ENCODE measurements around the gene CADM2. TPM values are rescaled to one million over a fixed set of nuclear protein-coding genes. Genes with fewer than 3 reads are reported as not detected.

CADM2 gene
- total RNA-seq, 8 experiments from 2014 or later, result 0.15 to 19.2 (median 4.8) TPM

DNA sequence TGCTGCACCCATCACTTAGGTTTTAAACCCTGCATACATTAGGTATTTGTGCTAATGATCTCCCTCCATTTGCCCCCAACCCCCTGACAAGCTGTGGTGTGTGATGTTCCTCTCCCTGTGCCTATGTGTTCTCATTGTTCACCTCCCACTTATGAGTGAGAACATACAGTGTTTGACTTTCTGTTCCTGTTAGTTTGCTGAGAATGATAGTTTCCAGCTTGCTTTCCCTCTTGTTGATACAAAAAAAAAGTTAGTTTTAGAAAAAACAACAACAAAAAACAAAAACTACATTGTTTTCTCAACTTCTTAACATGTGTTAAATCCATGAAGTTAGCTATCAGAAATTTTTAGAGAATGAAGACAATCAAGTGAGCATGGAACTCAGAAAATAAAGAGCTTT, 1079.1 kb downstream of the CADM2 start:
- no peak for ATAC-seq (replicated peaks in 6 of 8)
- no peak overlapping the region for H3K4me3 ChIP-seq
- in situ Hi-C loops (cut with MboI; ENCODE audit: low pct_unique_long_range_greater_than_20kb in 2 of 9, low sequenced_read_pairs in 9 of 9, unreplicated experiment in 9 of 9), result no loop called here

GRCh38 chr3:86046436-86047136, 1087.8 kb downstream of the CADM2 start:
- H3K27ac ChIP-seq, result no peak overlapping the region
- H3K4me1 ChIP-seq (replicated peaks in 1 of 2), result no peaks in the 10 kb centered on the region
- WGBS, 10 experiments, result 0 to 95% (median 76%) methylated on average over 2 to 6 of the region's 6 CpGs
- H3K4me3 ChIP-seq, result no peak overlapping the region
- in situ Hi-C loops (cut with MboI; ENCODE audit: low pct_unique_long_range_greater_than_20kb in 2 of 9, low sequenced_read_pairs in 9 of 9, unreplicated experiment in 9 of 9), result no loop called here
- ATAC-seq (replicated peaks in 6 of 8), result no peak

More for the DNA sequence above, 1079.1 kb downstream of the CADM2 start:
- Histone ChIP-seq H3K4me1 (replicated peaks in 1 of 2) (no peaks in the 10 kb centered on the region), H3K27ac (no peak overlapping the region)

GRCh38 chr3:86047161-86047560, 1088.4 kb downstream of the CADM2 start:
- WGBS, 10 experiments, result 0 to 60% (median 30%) methylated on average over 1 of the region's 1 CpG; no CpG with 5 or more reads in 2 of the 10 experiments
- ATAC-seq (replicated peaks in 6 of 8), result no peak
- H3K4me3 ChIP-seq, result no peak overlapping the region
- no peaks in the 10 kb centered on the region for H3K4me1 ChIP-seq (replicated peaks in 1 of 2)
- H3K27ac ChIP-seq, result no peak overlapping the region
- in situ Hi-C loops (cut with MboI; ENCODE audit: low pct_unique_long_range_greater_than_20kb in 2 of 9, low sequenced_read_pairs in 9 of 9, unreplicated experiment in 9 of 9), result no loop called here

DNA sequence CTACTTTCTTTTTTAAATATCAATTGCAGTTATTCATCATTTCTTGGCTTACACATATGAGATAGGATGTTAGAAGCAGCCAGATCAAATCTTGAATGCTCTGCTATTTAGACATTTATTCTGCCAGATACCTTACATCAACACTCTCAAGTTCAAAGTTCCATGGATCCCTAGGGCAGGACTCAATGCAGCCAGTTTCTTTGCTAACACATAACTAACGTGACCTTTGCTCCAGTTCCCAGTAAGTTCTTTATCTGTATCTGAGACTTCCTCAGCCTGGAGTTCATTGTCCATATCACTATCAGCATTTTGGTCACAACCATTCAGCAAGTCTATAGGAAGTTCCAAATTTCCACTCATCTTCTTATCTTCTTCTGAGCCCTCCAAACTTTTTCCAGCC, 1092.3 kb downstream of the CADM2 start:
- 0 to 100% (median 77%) methylated on average over 1 of the region's 1 CpG; no CpG with 5 or more reads in 2 of the 10 experiments for WGBS, 10 experiments
- in situ Hi-C loops (cut with MboI; ENCODE audit: low pct_unique_long_range_greater_than_20kb in 2 of 9, low sequenced_read_pairs in 9 of 9, unreplicated experiment in 9 of 9), result no loop called here
- no peak for ATAC-seq (replicated peaks in 6 of 8)
- Histone ChIP-seq H3K4me3 (no peak overlapping the region), H3K4me1 (replicated peaks in 1 of 2) (no peaks in the 10 kb centered on the region), H3K27ac (no peak overlapping the region)

GRCh38 chr3:86056032-86056431, 1097.2 kb downstream of the CADM2 start:
- ATAC-seq (replicated peaks in 6 of 8), result no peak
- WGBS, 10 experiments, result 6 to 100% (median 80%) methylated on average over 1 to 4 of the region's 4 CpGs; no CpG with 5 or more reads in 1 of the 10 experiments
- in situ Hi-C loops (cut with MboI; ENCODE audit: low pct_unique_long_range_greater_than_20kb in 2 of 9, low sequenced_read_pairs in 9 of 9, unreplicated experiment in 9 of 9), result no loop called here
- no peak overlapping the region for H3K4me3 ChIP-seq
- no peak overlapping the region for H3K27ac ChIP-seq
- peaks cover 0 to 9% of the 10 kb centered on the region in 2 donors for H3K4me1 ChIP-seq (replicated peaks in 1 of 2)

- H3K4me3 ChIP-seq, result no peak overlapping the region
- in situ Hi-C loops (cut with MboI; ENCODE audit: low pct_unique_long_range_greater_than_20kb in 2 of 9, low sequenced_read_pairs in 9 of 9, unreplicated experiment in 9 of 9), result no loop called here
- ATAC-seq (replicated peaks in 6 of 8), result peak in 2 of 8 experiments; percentile 37 to 38
- 47 to 100% (median 83%) methylated on average over 1 to 5 of the region's 5 CpGs for WGBS, 10 experiments
- no peak overlapping the region for H3K27ac ChIP-seq
- H3K4me1 ChIP-seq (replicated peaks in 1 of 2), result peaks cover 0 to 9% of the 10 kb centered on the region in 2 donors
These were observed 1098.2 kb downstream of the CADM2 start for GRCh38 chr3:86056962-86057361.

DNA sequence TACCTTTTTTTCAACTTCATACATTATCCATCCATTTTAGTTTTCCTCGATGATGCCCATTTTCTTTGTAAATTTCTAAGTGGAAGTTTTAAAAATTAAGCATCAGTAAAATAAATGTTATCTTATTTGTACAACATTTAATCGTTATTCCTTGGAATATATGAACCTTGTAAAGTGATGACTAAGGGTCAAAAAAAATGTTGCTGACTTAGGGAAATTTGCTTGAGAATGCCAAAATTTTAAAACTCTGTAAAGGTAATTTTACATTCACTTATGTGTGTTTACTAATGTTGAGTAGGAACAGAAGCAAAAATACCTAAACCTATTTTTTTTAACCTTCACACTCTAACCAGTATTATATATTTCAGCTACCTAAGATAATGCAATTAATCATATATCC, 1115.0 kb downstream of the CADM2 start:
- no peak overlapping the region for H3K27ac ChIP-seq
- no peak overlapping the region for H3K4me3 ChIP-seq
- WGBS, 10 experiments, result 0 to 100% (median 82%) methylated on average over 1 to 2 of the region's 2 CpGs; no CpG with 5 or more reads in 1 of the 10 experiments
- H3K4me1 ChIP-seq (replicated peaks in 1 of 2), result no peaks in the 10 kb centered on the region
- in situ Hi-C loops (cut with MboI; ENCODE audit: low pct_unique_long_range_greater_than_20kb in 2 of 9, low sequenced_read_pairs in 9 of 9, unreplicated experiment in 9 of 9), result no loop called here
- ATAC-seq (replicated peaks in 6 of 8), result no peak

GRCh38 chr3:86087160-86087871, 1128.5 kb downstream of the CADM2 start:
- Histone ChIP-seq H3K4me1 (replicated peaks in 1 of 2) (no peaks in the 10 kb centered on the region), H3K27ac (no peak overlapping the region), H3K4me3 (no peak overlapping the region)
- 17 to 93% (median 73%) methylated on average over 1 to 6 of the region's 6 CpGs for WGBS, 10 experiments
- in situ Hi-C loops (cut with MboI; ENCODE audit: low pct_unique_long_range_greater_than_20kb in 2 of 9, low sequenced_read_pairs in 9 of 9, unreplicated experiment in 9 of 9), result no loop called here
- no peak for ATAC-seq (replicated peaks in 6 of 8)

GRCh38 chr3:86104154-86104553, 1145.4 kb downstream of the CADM2 start:
- no peak overlapping the region for H3K4me3 ChIP-seq
- no peak for ATAC-seq (replicated peaks in 6 of 8)
- no peak overlapping the region for H3K27ac ChIP-seq
- in situ Hi-C loops (cut with MboI; ENCODE audit: low pct_unique_long_range_greater_than_20kb in 2 of 9, low sequenced_read_pairs in 9 of 9, unreplicated experiment in 9 of 9), result no loop called here
- H3K4me1 ChIP-seq (replicated peaks in 1 of 2), result no peaks in the 10 kb centered on the region
- WGBS, 10 experiments, result 0 to 50% (median 13%) methylated on average over 1 of the region's 1 CpG; no CpG with 5 or more reads in 4 of the 10 experiments

DNA sequence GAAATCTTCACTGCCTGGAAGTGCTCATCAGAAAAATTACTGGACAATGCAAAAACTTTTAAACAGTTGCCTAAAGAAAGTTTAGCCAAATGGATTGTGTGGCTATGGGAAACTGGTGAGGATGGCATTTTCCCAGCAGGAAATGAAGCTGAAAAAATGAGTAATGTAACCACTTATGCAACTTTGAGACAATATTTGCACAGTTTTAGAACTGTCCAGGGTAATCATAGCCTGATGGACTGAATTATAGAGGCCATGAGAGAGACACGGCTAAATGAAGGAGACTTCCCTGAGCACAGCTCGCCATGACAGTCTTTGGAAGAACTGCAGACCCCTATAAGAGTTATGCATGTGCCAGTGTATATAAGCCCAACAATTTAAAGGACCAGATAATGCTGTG, 1150.6 kb downstream of the CADM2 start:
- in situ Hi-C loops (cut with MboI; ENCODE audit: low pct_unique_long_range_greater_than_20kb in 2 of 9, low sequenced_read_pairs in 9 of 9, unreplicated experiment in 9 of 9), result no loop called here
- no peak overlapping the region for H3K27ac ChIP-seq
- ATAC-seq (replicated peaks in 6 of 8), result no peak
- H3K4me3 ChIP-seq, result no peak overlapping the region
- WGBS, 10 experiments, result 0 to 92% (median 57%) methylated on average over 1 to 2 of the region's 2 CpGs; no CpG with 5 or more reads in 4 of the 10 experiments
- no peaks in the 10 kb centered on the region for H3K4me1 ChIP-seq (replicated peaks in 1 of 2)
